Endothelial cell (in vitro differentiated cells): ENCODE data around the gene MAPKAP1. TPM values are rescaled to one million over a fixed set of nuclear protein-coding genes. Genes with fewer than 3 reads are reported as not detected.

Source experiments
- DNase-seq: peaks from one replicate; pipeline ENCODE4 v3.0.0; 2021; ENCODE audit warnings: low spot score
- H3K27ac Mint-ChIP-seq: one replicate; pipeline ENCODE4 v1.8.0; 2021; ENCODE audit warnings: mixed read lengths, inconsistent platforms; ENCODE audit not compliant: unreplicated experiment
- H3K27me3 Mint-ChIP-seq: one replicate; pipeline ENCODE4 v1.8.0; 2021; ENCODE audit warnings: mild to moderate bottlenecking, moderate library complexity, mixed read lengths, inconsistent platforms; ENCODE audit not compliant: unreplicated experiment
- H3K36me3 Mint-ChIP-seq: one replicate; pipeline ENCODE4 v1.8.0; 2021; ENCODE audit warnings: mild to moderate bottlenecking, low read depth, mixed read lengths, inconsistent platforms; ENCODE audit not compliant: unreplicated experiment
- H3K4me1 Mint-ChIP-seq: one replicate; pipeline ENCODE4 v1.8.0; 2021; ENCODE audit warnings: mild to moderate bottlenecking, mixed read lengths, inconsistent platforms; ENCODE audit not compliant: unreplicated experiment
- H3K4me3 Mint-ChIP-seq: one replicate; pipeline ENCODE4 v1.8.0; 2021; ENCODE audit warnings: mild to moderate bottlenecking, mixed read lengths, inconsistent platforms; ENCODE audit not compliant: unreplicated experiment
- H3K9me3 Mint-ChIP-seq: one replicate; pipeline ENCODE4 v1.8.0; 2021; ENCODE audit warnings: mixed read lengths, inconsistent platforms; ENCODE audit not compliant: unreplicated experiment
- total RNA-seq: library from RNA; stranded (reverse); fragmentation: NEBNext Ultra II Directional; extraction: Animal tissue kit (Norgen Biotek cat#: 25700); gene quantifications from one replicate; pipeline ENCODE4 v1.2.1, GENCODE V29; 2021; ENCODE audit not compliant: unreplicated experiment
- TF ChIP-seq, protein P1 (sequence below): fragments of 200-600 bp; sonication (generic); IDR thresholded peaks from one replicate; pipeline ENCODE4 v1.5.0; 2021; ENCODE audit warnings: antibody characterized with exemption; ENCODE audit not compliant: unreplicated experiment

The MAPKAP1 gene
- total RNA-seq, 1 donor from 2014 or later: 74.6 TPM

DNA sequence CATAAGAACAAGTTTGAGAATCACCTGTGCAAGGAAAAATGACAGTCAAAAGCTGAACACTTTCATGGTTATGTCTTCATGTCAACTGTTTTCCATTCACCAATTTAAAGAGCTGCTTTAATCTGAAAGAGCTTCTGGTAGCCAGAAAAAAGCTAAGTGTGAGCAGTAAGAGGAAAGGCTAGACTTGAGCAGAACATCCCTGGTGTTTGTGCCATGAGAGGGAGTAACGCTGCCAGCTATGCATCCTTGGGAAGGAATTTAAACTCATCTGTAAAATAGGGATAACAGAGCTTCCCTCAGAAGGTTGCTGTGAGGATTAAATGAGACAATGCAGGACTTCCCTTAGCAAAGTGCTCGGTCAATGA is 193.7 kb downstream of the MAPKAP1 start:
- no peaks in the 10 kb centered on the region for H3K4me1 Mint-ChIP-seq
- TF ChIP-seq, protein P1, sequence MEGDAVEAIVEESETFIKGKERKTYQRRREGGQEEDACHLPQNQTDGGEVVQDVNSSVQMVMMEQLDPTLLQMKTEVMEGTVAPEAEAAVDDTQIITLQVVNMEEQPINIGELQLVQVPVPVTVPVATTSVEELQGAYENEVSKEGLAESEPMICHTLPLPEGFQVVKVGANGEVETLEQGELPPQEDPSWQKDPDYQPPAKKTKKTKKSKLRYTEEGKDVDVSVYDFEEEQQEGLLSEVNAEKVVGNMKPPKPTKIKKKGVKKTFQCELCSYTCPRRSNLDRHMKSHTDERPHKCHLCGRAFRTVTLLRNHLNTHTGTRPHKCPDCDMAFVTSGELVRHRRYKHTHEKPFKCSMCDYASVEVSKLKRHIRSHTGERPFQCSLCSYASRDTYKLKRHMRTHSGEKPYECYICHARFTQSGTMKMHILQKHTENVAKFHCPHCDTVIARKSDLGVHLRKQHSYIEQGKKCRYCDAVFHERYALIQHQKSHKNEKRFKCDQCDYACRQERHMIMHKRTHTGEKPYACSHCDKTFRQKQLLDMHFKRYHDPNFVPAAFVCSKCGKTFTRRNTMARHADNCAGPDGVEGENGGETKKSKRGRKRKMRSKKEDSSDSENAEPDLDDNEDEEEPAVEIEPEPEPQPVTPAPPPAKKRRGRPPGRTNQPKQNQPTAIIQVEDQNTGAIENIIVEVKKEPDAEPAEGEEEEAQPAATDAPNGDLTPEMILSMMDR: no peak
- no peaks in the 10 kb centered on the region for H3K9me3 Mint-ChIP-seq
- H3K36me3 Mint-ChIP-seq: no peaks in the 10 kb centered on the region
- H3K27me3 Mint-ChIP-seq: peaks cover 2% of the 10 kb centered on the region
- DNase-seq: no peak
- H3K4me3 Mint-ChIP-seq: no peak overlapping the region
- H3K27ac Mint-ChIP-seq: no peak overlapping the region

DNA sequence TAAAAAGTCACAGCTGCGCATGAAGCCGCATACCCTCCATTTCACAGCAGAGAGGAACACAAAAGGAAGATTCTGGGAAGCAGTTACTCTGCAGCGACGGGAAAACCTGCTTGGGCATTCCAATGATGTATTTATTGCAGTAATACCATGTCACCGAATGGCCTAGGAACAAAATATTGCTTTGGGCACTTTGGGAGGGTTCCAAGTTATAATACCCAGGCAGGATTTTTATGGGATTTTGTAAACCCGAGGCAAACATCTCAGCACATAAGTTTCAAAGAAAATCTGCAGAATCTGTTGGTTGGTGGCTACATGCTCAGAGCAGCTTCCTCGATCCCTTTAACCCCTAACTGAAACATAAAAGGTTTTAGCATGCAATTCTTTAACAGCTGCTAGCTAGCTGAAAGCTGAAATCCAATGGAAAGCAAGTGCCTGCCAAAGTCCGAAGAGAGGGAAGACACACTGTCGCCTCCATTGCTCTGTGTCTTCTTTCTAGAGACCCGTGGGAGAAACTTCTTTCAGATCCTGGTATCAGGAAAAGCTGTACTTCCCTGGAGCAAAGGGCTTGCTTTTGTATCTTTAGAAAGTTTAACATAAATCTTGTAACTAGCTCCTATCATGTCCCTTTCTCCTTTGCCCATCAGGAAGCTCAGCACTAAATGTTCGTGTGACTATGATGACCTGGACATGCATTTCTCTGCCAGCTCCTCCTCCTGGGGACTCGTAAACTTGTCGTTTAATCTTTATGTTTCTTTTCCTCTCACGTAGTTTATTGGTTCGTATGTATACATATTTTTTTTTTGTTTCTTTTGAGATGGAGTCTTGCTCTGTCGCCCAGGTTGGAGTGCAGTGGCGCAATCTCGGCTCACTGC is 195.0 kb downstream of the MAPKAP1 start:
- no peak overlapping the region for H3K27ac Mint-ChIP-seq
- no peaks in the 10 kb centered on the region for H3K9me3 Mint-ChIP-seq
- H3K27me3 Mint-ChIP-seq: peaks cover 2% of the 10 kb centered on the region
- H3K36me3 Mint-ChIP-seq: no peaks in the 10 kb centered on the region
- H3K4me3 Mint-ChIP-seq: no peak overlapping the region
- no peaks in the 10 kb centered on the region for H3K4me1 Mint-ChIP-seq
- TF ChIP-seq, protein P1: no peak
- no peak for DNase-seq

DNA sequence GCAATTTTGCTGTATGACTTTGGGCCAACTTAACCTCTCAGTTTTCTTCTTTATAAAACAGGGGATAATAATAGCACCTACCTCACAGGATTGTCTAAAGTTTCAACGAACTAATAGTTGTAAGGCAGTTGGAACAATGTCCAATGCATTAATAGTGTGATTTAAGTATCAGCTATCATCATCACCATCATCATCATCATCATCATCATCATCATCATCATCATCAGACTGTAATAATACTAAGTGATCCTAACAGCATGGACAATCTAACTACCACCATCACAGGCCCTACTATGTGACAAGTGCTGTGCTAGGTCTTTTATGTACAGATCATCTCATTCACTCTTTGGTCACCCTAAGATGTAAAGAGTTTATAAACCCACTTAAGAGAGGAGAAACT is 196.0 kb downstream of the MAPKAP1 start:
- no peak overlapping the region for H3K4me3 Mint-ChIP-seq
- DNase-seq: no peak
- no peaks in the 10 kb centered on the region for H3K4me1 Mint-ChIP-seq
- H3K27me3 Mint-ChIP-seq: peaks cover 2% of the 10 kb centered on the region
- no peak overlapping the region for H3K27ac Mint-ChIP-seq
- TF ChIP-seq, protein P1: no peak
- H3K36me3 Mint-ChIP-seq: no peaks in the 10 kb centered on the region
- H3K9me3 Mint-ChIP-seq: no peaks in the 10 kb centered on the region

DNA sequence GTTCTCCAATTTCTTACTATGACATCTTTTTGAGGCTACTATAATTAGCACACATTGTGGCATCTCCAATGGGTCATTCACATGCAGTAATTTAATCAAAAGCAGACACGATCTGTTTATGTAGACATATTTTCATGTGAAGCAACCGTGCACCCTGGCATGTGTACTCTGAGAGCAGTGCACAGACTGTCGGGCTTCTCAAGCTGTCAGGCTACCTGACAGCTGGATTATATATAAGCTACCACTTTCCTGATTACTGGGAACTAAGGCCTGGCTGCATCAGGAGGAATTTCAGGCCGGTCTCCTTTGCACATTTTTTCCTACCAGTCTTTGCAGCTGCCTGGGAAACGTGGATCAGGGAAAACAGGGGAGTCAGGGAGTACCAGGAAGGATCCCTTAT is 197.5 kb downstream of the MAPKAP1 start:
- DNase-seq: no peak
- Mint-ChIP-seq H3K36me3 (no peaks in the 10 kb centered on the region), H3K9me3 (no peaks in the 10 kb centered on the region), H3K27me3 (peaks cover 2% of the 10 kb centered on the region), H3K4me1 (no peaks in the 10 kb centered on the region), H3K27ac (no peak overlapping the region), H3K4me3 (no peak overlapping the region)
- TF ChIP-seq, protein P1: no peak

DNA sequence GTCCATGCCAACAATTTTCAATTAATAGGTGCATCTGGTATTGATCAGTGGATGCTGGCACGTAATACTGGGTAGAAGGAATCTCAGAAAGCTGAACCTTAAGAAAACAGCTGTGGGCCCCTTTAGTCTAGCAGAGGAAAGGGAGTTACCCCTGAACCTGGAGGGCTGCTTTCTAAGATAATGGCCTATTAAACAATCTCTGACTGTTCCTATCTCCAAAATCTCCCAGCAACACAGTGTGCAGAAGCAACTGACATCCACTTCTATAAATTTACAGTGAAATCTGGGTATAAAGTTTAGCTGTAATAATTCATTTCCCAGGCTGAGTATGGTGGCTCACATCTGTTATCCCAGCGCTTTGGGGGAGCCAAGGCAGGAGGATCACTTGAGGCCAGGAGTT is 198.8 kb downstream of the MAPKAP1 start:
- Mint-ChIP-seq H3K36me3 (no peaks in the 10 kb centered on the region), H3K9me3 (no peaks in the 10 kb centered on the region), H3K4me3 (no peak overlapping the region), H3K4me1 (no peaks in the 10 kb centered on the region), H3K27ac (no peak overlapping the region), H3K27me3 (no peaks in the 10 kb centered on the region)
- DNase-seq: no peak
- TF ChIP-seq, protein P1: no peak
